Measurements from ENCODE around the gene CFAP92. TPM values are rescaled to one million over a fixed set of nuclear protein-coding genes. Genes with fewer than 3 reads are reported as not detected.

The CFAP92 gene
- total RNA-seq, 1 donor: 0.63 TPM

DNA sequence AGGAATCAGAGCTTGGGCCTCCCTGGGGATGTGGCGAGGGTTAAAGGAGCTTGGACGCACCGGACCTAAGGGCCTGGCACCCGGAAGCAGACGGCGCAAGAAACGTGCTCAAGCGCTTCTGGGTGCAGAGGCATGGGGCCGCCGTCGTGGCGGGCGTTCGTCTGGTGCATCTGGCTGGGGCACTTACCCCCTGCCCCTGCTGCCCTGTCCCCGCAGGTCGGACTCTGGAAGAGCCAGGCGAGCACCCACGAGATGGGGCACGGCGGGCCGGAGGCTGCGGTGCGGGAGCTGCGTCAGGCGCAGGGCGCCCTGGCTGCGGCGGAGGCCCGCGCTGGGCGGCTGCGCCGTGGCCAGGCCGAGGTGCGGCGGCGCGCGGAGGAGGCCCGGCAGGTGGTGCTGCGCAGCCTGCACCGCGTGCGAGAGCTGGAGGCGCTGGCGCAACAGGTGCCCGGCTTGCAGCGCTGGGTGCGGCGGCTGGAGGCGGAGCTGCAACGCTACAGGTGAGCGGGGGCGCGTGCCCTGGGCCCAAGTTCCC, 9.8 kb upstream of the CFAP92 start:
- Histone ChIP-seq H3K4me1 (ENCODE audit: insufficient read depth, low read length) (peaks cover 23% of the 10 kb centered on the region), H3K9me3 (ENCODE audit: low read depth, low read length) (no peaks in the 10 kb centered on the region), H3K27me3 (ENCODE audit: insufficient read depth, low read length) (peaks cover 45% of the 10 kb centered on the region), H3K4me3 (ENCODE audit: low read length) (no peak overlapping the region)

DNA sequence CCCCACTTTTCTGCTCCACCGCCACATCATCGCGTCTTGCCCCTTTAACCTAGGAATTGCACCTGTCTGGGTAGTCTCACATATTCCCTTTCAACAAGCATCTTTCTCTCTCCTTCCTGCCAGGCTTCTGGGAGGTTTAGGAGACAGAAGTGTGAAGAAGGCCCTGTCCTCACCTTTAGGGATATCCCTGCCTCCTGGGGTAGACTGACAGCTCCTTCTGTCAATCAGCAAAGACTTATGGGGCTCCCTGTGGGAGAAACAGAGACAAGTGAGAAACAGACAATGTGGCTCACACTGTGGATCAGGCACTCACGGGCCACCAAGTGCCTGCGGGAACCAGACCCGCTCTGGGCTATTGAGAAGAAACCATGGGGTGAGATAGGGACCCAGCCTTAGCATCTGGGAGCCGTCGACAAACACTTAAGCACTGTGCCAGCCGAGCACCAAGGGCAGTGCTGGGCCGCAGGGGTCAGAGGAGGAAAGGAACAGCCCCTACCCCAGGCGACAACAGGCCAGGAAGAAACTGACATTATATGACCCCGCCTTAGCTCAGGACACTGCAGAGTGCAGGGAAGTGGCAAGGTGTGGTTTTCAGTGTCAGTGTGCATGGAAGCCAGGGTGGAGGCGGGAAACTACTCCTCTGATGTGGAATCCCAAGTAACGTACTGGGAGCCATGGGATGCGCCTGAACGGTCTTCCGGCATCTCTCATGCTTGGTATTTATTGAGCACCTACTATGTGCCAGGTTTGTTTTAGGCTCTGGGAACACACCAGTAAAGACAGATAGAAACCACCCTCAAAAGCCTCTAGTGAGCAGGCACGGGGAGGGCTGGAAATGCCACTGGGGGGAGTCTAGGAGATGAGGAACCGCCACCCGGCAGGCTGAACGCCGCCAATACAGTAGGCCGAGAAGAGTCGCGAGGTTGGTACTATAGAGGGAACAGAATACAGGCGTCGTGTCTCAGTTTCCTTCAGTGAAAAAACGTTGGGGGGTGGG, 9.0 kb upstream of the CFAP92 start:
- H3K27me3 ChIP-seq (ENCODE audit: insufficient read depth, low read length): peaks cover 47% of the 10 kb centered on the region
- H3K4me3 ChIP-seq (ENCODE audit: low read length): no peak overlapping the region
- H3K4me1 ChIP-seq (ENCODE audit: insufficient read depth, low read length): peaks cover 23% of the 10 kb centered on the region
- H3K9me3 ChIP-seq (ENCODE audit: low read depth, low read length): no peaks in the 10 kb centered on the region

DNA sequence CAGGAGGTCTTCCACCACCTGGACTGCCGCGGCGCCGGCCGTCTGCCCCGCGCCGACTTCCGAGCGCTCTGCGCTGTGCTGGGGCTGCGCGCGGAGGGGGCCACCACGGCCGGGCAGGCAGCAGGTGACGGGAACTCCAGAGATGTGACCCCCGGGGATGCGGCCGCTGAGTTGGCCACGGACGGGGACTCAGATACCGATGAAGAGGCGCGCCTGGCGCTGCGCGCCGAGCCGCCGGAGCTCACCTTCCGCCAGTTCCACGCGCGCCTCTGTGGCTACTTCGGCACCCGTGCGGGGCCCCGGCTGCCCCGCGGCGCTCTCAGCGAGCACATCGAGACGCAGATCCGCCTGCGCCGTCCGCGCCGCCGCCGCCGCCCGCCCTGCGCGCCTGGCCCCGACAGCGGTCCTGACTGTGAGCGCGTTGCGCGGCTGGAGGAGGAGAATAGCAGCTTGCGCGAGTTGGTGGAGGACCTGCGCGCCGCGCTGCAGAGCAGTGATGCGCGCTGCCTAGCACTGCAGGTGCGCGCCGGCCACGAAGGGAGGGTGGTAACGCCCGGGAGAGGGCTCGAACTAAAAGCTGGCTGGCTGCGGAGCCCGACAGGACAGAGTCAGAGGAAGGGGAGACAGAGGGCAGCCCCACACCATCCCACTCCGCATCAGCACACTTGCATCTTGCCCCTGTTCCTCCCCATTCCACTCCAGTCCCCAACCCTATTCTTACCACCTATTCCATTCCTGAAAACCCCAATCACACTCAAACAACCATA, 8.1 kb upstream of the CFAP92 start:
- Histone ChIP-seq H3K4me3 (ENCODE audit: low read length) (peak overlapping the region; percentile 8), H3K27me3 (ENCODE audit: insufficient read depth, low read length) (peaks cover 47% of the 10 kb centered on the region), H3K9me3 (ENCODE audit: low read depth, low read length) (no peaks in the 10 kb centered on the region), H3K4me1 (ENCODE audit: insufficient read depth, low read length) (peaks cover 23% of the 10 kb centered on the region)

DNA sequence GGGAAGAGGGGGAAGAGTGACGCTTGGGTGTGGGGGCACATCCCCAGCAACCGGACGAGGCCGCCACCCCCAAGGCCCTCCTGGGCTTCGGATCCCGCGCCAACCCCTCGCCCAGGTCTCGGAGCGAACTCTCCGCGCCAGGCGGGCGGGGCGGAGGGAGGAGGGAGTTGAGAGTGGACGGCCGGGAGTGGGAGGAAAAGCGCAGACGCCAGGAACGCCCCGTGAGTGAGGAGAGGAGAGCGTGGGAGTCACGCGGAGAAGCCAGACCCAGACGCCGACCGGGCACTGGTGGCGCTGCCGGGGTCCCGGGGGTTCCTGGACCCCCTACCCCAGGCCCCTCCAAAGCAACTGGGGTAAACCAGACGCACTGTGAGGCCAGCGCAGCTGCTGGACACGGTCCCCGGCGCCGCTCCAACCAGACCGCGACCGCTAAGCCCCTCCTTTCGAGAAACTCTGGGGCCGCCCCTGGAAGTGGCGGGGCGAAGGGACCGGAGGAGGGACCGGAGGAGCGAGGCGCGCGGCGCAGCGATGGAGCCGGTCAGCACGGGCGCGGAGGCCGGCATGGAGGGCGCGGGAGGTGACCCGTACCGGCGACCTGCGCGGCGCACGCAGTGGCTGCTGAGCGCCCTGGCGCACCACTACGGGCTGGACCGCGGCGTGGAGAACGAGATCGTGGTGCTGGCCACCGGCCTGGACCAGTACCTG, 7.4 kb upstream of the CFAP92 start, which contains the start of gene EFCC1:
EFCC1 (plus strand) TSS at position 204 of the 705 bp plus-strand sequence; CDS start at position 529, 325 bp downstream.
- no peaks in the 10 kb centered on the region for H3K9me3 ChIP-seq (ENCODE audit: low read depth, low read length)
- peaks cover 23% of the 10 kb centered on the region for H3K4me1 ChIP-seq (ENCODE audit: insufficient read depth, low read length)
- peak within 1 kb of the TSS; percentile 8 for H3K4me3 ChIP-seq (ENCODE audit: low read length)
- H3K27me3 ChIP-seq (ENCODE audit: insufficient read depth, low read length): peaks cover 47% of the 10 kb centered on the region

DNA sequence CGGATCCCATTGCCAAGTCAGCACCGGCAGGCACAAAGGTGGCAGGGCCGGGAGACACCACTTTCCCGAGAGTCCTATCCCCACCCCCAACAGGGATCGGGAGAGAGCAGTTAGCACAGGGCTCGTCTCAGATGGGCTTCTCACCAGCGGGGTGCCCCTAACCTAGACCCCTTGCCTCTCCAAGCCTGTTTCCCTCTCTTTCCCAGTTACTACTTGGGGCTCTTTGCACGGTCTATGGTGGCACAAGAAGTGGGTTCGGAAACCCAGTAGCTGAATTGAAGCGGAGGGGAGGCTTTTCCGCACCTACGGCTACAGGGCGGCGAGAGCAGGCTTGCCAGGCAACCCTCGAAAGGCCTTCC, 6.8 kb upstream of the CFAP92 start:
- Histone ChIP-seq H3K4me3 (ENCODE audit: low read length) (no peak overlapping the region), H3K9me3 (ENCODE audit: low read depth, low read length) (no peaks in the 10 kb centered on the region), H3K27me3 (ENCODE audit: insufficient read depth, low read length) (peaks cover 47% of the 10 kb centered on the region), H3K4me1 (ENCODE audit: insufficient read depth, low read length) (peaks cover 23% of the 10 kb centered on the region)

DNA sequence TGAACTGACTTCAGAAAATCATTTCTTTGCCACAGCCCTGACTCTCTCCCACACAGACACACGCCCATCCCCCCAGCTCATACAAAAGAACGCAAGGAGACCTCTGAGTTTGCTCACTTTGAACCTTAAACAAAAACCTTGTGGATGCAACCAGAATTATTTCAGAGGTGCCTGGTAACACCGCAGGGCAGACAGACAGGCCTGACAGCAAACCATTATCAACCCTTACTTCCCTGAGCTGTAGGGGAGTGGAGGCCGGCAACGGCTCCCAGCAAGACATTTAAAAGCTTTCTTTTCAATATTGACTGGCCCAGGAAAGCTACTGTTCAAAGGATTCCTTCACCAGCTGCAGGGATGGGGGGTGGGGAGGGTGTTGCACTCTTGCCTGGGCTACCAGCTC, 5.2 kb upstream of the CFAP92 start:
- H3K4me1 ChIP-seq (ENCODE audit: insufficient read depth, low read length): peaks cover 34% of the 10 kb centered on the region
- H3K4me3 ChIP-seq (ENCODE audit: low read length): no peak overlapping the region
- H3K9me3 ChIP-seq (ENCODE audit: low read depth, low read length): no peaks in the 10 kb centered on the region
- peaks cover 47% of the 10 kb centered on the region for H3K27me3 ChIP-seq (ENCODE audit: insufficient read depth, low read length)

DNA sequence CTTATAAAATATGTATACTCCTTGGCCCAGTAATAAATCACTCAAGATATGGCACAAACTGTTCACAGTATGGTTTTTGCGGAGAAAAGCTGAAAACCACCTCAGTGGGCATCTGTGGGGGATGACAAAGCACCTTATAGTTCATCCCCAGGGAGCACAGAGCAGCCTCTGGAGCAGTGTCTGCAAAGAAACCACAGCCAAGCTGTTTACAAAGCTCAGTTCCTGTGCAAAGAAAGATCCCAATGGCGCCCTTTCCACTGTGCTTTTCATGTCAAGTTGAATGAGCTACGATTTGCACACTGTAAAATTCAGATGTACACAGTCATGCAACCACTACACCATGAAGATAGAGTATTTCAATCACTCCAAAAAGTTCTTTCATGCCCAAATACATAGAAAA, 4.7 kb upstream of the CFAP92 start:
- Histone ChIP-seq H3K4me3 (ENCODE audit: low read length) (no peak overlapping the region), H3K4me1 (ENCODE audit: insufficient read depth, low read length) (peaks cover 38% of the 10 kb centered on the region), H3K9me3 (ENCODE audit: low read depth, low read length) (no peaks in the 10 kb centered on the region), H3K27me3 (ENCODE audit: insufficient read depth, low read length) (peaks cover 46% of the 10 kb centered on the region)

DNA sequence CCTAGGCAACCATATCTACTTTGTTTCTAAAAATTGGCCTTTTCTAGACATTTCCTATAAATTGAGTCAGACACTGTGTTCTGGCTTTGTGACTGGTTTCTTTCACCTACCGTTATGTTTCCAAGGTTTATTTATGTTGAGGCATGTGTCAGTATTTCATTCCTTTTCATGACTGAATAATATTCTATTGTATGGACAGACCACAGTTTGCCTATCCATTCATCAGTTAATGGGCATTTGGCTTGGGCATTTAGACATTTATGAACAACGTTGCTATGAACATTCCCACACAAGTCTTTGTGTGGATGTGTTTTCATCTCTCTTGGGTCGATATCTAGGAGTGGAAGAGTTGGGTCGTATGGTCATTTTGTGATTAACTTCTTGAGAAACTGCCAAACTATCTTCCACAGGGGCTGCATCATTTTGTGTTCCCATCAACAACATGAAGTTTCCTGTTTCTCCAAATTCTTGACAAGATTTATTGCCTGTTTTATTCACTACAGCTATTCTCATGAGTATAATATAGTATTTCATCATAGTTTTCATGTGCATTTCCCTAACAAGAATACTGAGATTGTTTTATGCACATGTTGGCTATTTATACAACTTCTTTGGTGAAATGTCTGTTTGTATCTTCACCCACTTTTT, 3.7 kb upstream of the CFAP92 start:
- peaks cover 37% of the 10 kb centered on the region for H3K27me3 ChIP-seq (ENCODE audit: insufficient read depth, low read length)
- peaks cover 37% of the 10 kb centered on the region for H3K4me1 ChIP-seq (ENCODE audit: insufficient read depth, low read length)
- no peaks in the 10 kb centered on the region for H3K9me3 ChIP-seq (ENCODE audit: low read depth, low read length)
- H3K4me3 ChIP-seq (ENCODE audit: low read length): no peak overlapping the region

DNA sequence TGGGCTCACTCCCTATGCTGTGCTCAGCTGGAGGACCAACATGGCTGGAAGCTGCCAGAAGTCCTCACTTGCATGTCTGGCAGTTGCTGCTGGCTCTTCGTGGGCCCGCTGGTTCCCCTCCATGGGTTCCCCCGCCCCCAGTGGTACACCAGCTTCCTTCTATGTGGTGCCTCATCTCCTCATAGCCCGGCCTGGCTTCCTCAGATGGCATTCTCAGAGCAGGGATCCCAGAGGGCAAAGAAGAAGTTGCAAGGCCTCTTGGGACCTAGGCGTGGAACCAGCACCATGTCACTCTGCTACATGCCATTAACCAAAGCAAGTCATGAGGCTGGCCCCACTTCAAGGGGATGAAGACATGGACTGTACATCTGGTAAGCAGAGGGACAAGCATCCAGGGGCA, 2.9 kb upstream of the CFAP92 start:
- Histone ChIP-seq H3K9me3 (ENCODE audit: low read depth, low read length) (no peaks in the 10 kb centered on the region), H3K27me3 (ENCODE audit: insufficient read depth, low read length) (peaks cover 29% of the 10 kb centered on the region), H3K4me1 (ENCODE audit: insufficient read depth, low read length) (peaks cover 29% of the 10 kb centered on the region)

DNA sequence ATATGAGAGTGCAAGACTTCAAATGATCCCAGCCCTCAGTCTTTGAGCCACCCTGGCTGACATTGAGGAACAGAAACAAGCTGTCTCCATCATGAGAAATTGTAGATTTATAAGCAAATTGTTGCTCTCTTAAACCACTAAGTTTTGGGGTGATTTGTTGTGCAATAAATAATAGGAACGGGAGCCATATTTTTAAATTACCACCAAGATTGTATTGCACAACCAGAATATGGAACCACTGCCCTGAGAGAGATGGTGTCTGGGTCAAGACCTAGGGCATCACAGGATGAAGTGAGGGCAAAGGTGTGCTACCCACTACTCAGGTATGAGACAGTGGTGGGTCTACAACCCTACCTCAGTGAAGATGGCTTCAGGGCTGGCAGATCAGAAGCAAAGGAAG, 2.3 kb upstream of the CFAP92 start:
- no peak overlapping the region for H3K4me3 ChIP-seq (ENCODE audit: low read length)
- no peaks in the 10 kb centered on the region for H3K9me3 ChIP-seq (ENCODE audit: low read depth, low read length)
- peaks cover 24% of the 10 kb centered on the region for H3K4me1 ChIP-seq (ENCODE audit: insufficient read depth, low read length)
- peaks cover 24% of the 10 kb centered on the region for H3K27me3 ChIP-seq (ENCODE audit: insufficient read depth, low read length)

More for the DNA sequence above, 2.9 kb upstream of the CFAP92 start:
- no peak overlapping the region for H3K4me3 ChIP-seq (ENCODE audit: low read length)

DNA sequence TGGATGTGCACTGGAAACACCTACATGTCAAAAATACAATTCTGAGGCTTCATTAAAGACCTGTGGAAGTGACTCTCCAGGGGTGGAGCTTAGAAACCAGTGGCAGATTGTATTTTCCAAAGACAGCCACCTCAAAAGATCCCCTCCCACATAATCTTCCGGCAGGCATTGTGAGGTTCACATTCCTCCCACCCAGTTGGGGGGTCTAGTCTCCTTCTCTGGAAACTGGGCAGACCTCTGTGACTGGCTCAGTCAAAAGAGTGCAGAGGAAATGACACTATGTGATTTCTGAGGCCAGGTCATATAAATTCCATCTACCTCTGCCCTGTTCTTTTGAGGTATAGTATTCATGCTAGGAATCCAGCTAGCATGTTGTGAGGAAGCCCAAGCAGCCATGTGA, 1.9 kb upstream of the CFAP92 start:
- H3K4me3 ChIP-seq (ENCODE audit: low read length): no peak overlapping the region
- peaks cover 22% of the 10 kb centered on the region for H3K4me1 ChIP-seq (ENCODE audit: insufficient read depth, low read length)
- peaks cover 19% of the 10 kb centered on the region for H3K27me3 ChIP-seq (ENCODE audit: insufficient read depth, low read length)
- H3K9me3 ChIP-seq (ENCODE audit: low read depth, low read length): no peaks in the 10 kb centered on the region

DNA sequence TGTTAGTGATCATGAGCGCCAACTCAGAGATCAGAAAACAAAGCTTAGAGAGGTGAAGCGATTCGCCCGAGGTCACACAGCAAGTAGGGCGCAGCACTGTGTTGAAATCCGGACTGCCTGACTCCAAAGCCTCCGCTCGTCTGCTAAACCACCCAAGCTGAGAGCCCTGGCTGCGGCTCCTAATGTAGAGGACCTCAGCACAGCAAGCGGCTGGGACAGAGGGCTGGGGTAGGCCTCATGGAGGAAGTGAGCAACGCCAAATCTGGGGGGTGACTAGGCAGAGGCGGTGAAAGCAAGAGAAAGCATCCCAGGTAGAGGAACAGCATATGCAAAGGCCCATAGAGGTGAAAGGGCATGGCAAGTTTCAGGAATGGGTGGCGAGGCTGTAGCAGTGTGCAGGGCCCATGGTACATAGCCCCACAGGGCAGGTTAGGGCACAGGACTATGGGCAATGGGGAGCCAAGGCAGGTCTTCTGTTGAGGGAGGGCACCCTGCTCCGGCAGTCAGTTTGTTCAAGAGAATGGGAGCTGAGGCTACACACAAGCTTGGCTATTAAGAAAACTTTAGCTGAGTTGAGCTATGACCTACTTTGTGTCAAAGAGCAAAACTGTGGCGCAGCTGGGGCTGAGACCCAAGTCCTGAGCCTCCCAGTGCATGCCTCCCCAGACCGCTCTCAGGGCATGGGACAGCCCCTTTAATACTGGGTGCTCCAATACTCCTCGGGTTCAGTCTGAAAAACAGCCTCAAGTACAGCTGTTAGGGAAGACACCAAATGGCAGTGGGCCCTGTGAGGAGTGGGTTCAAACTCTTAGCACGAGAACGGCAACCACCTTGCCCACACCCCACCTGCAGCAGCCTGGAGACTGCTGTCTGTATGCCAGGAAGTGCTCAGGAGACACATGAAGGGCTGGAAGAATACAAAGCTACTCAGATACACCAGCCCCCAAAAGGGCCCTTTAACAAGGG, 988 bp upstream of the CFAP92 start:
- Histone ChIP-seq H3K27me3 (ENCODE audit: insufficient read depth, low read length) (peaks cover 10% of the 10 kb centered on the region), H3K4me3 (ENCODE audit: low read length) (no peak overlapping the region), H3K4me1 (ENCODE audit: insufficient read depth, low read length) (peaks cover 22% of the 10 kb centered on the region), H3K9me3 (ENCODE audit: low read depth, low read length) (no peaks in the 10 kb centered on the region)

DNA sequence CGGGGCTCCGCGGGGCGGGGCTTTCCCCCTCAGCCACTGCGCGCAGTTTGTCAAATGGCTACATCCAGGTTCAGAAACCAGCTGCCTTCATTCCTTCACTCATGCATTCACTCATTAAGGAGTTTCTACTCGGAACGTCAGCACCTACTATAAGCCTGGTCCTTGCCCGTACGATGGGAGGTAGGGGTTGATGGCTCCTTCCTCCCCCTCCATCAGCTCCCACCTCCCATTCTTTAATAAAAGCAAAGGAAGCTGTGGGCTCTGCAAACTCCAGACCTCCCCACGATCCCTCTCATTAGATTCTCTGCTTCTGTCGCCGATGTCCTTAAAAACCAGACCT, 267 bp upstream of the CFAP92 start:
- H3K4me3 ChIP-seq (ENCODE audit: low read length): no peak overlapping the region
- H3K27me3 ChIP-seq (ENCODE audit: insufficient read depth, low read length): peaks cover 7% of the 10 kb centered on the region
- H3K9me3 ChIP-seq (ENCODE audit: low read depth, low read length): no peaks in the 10 kb centered on the region
- H3K4me1 ChIP-seq (ENCODE audit: insufficient read depth, low read length): peaks cover 22% of the 10 kb centered on the region

Data from mononuclear cell (primary cell).